NK-92 treated with Interleukin-12 subunit alpha and Interleukin-12 subunit beta, amount 100 ng/mL, for 24 hours (cell line): ENCODE data around the gene ADAMTS7.
"Not testable (repeated sequence)": the region's sequence is repeated elsewhere in the genome, so short reads cannot be mapped to it uniquely, and the experiment has no call there.

ENCODE experiments used
- DNase-seq: peaks from one replicate; lab custom pipeline; 2025; lab: John Stamatoyannopoulos, UW

Gene ADAMTS7

DNA sequence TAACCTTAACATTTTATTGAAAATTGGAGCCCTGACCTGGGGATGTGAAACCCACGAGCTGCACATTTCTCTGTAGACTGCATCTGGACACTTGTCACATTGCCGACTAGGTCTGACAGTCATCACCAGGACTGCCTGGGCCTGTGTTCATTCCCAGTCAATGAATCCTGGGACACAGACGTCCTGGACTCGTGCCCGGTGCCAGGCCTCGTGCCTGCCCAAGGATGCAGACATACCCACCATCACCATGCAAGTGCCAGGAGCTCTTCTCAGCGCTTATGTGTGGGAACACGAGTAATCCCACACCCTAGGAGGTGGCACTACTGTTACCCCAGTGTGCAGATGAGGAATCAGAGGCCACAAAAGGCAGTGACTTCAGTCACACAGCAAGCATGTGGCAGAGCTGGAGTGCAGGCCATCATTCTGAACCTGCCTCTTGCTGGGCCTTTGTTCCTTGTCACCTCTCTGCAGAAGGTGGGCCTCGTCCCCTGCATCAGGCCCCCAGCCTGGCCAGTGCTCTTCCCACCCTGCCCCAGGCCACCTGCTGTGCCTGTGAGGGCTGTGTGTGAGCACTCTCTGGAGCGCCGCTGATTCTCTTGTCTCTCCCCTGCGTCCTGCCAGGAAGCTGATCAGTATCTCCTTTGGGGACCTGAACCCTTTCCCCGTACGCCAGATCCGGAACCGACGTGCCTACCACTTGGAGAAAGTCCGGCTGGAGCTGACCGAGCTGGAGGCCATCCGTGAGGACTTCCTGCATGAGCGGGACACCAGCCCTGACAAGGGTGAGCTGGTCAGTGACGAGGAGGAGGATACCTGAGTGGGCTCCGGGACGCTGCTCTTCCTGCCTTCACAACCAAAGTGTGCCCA, 58.5 kb downstream of the ADAMTS7 start:
- no peak for DNase-seq

DNA sequence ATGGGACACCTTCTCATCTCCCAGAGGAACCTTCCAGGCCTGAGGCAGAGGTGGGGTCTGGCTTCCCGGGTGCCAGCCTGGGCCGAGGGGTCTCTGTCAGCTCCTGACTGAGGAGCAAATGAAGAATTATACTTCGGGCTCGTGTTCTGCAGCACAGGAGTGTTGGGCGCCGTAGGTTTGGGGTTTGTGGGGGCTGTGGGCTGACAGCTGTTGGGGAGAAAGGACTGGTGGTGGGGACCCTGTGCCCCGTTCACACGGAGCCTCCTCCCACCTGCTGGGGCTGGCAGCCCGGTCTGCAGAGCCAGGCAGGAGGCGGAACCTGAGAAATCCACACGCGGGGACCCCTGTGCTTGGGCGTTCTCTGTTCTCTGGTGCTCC, 59.7 kb downstream of the ADAMTS7 start:
- no peak for DNase-seq

DNA sequence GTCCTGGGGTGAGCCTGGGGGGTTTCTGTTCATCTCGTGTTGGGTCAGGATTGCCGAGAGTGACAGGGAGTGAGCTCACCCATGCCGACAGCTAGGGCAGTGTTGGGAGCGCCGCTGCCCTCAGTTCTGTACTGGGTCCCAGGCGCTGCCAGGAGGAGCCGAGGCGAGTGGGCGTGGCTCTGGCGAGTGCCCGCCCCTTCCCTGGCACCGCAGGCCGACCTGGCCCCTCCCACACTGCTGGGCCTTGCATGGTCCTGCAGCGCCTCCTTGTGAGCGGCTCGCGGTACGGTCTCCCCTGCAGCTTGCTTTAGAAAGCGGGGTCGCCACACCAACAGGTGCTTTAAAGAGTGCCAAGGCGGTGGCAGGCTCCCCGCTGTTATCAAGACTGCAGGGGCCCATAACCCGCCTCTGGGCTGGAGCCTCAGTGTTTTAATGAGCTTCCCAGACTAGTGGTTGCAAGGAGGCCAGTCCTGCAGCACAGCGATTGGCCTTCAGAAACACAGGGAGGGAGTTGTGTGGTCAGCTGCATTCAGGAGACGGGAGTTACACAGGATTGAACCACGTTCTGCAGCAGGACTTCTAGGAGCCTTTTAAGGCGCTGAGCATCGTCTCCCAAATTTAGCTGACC, 60.2 kb downstream of the ADAMTS7 start:
- DNase-seq: peak; percentile 71

DNA sequence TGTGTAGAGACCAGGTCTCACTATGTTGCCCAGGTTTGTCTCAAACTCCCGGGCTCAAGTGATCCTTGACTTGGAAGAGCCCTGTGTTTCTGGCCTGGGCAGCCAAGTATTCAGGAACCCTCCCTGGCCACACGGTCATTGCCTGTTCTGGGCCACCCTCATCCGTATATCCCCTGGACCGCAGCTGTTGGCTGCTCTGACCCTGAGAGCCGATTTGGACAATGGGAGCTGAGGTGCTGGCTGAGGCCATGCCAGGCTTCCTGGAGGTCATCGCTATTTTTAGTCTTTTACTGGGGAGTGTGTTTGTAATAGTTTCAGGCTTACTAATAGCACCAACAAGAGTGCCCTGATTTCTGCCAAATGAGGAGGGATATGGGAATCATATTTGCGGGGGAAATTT, 60.7 kb downstream of the ADAMTS7 start:
- no peak for DNase-seq

DNA sequence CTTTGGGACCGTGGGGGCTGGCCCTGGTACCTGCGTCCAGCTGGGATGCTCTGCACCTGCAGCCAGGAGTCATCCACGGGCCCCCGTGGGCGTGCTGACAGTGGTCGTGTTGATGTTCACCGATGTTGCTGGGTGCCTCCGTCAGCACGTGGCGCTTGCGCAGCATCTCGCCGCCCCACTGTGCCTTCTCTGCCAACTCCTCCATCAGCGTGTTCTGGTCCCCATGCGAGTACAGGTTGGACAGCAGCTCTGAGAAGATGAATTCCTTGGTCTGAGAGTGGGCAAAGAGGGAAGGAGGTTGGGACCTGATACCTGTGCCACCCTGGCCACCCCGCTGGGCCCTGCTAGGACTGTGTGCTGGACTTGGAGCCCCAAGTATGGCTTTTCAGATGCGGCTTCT, 61.4 kb downstream of the ADAMTS7 start:
- DNase-seq: no peak

DNA sequence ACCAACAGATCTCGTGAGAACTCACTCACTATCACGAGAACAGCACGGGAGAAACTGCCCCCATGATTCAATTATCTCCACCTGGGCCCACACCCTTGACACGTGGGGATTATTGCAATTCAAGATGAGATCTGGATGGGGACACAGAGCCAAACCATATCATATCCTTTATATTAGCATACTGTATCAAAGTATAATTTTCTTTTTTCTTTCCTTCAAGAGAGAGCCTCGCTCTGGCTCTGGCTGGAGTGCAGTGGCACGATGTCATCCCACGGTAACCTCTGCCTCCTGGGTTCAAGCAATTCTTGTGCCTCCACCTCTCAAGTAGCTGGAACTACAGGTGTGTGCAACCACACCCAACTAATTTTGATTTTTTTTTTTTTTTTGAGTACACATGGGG, 63.4 kb downstream of the ADAMTS7 start:
- not testable (repeated sequence) for DNase-seq

DNA sequence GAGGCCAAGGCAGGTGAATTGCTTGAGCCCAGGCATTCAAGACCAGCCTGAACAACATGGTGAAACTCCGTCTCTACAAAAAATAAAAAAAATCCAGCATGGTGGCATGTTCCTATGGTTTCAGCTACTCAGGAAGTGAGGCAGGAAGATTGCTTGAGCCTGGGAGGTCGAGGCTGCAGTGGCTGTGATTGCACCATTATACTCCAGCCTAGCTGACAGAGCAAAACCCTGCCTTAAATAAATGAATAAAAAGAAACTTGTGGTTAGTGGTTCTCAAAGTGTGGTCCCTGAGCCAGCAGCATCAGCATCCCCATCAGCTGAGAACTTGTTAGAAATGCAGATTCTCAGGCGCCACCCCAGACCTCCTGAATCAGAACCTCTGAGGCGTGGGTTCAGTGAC, 69.6 kb downstream of the ADAMTS7 start:
- not testable (repeated sequence) for DNase-seq

DNA sequence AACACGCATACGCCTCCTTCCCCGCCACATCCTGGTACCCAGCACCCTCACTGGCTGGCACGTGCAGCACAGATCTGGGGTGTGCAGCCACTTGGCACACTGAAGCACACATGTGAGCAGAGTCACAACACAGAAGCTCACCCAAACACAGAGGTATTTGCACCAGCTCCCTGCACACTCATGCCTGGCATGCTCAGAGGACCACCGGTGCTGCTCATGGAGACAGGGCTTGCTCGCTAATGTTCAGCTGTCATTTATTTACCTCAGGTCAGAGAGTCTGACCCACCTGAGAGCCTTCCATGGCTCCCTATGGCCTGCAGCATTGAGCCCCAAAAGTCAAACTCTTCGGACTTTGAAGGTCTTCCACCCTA, 70.4 kb downstream of the ADAMTS7 start:
- DNase-seq: no peak

DNA sequence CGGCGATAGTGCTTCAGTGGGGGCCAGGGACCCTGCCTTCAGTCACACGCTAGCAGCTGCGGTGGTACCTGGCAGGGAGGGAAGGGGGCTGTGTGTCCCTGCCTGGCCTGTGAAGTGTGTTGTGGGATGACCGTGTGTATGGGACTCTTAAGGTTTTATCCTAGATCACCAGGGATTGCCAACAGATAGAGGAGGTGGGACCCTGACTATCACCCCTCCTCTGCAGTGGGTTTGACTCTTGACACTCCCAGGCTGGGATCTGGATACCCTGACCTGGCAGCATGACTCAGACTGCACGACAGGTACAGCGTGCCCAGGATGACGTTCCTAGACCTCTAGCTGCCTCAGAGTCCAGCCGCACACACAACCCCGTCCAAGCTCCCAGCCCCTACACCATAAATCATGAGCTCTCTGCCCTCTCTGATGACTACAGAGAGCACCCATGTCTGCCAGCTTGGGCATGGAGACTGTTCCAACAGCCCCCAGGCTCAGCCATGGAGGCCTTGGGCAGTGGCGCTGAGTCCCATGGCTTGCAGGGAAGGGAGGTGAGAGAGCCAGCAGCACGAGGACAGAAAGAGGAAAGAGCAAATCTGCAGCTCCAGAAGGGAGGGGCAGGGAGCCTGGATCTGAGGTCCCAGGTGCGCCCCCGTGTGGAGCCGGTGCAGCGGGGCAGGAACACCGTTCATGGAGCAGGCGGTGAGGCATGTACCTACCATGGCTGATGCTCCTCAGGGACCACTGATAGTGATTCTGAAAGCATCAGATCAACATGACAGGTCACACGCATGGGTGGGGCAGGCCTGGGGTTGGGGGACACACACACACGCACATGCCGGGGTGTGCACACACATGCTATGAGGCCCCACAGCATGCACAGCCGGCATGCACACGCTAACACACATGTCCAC, 71.0 kb downstream of the ADAMTS7 start:
- DNase-seq: peak; percentile 19

DNA sequence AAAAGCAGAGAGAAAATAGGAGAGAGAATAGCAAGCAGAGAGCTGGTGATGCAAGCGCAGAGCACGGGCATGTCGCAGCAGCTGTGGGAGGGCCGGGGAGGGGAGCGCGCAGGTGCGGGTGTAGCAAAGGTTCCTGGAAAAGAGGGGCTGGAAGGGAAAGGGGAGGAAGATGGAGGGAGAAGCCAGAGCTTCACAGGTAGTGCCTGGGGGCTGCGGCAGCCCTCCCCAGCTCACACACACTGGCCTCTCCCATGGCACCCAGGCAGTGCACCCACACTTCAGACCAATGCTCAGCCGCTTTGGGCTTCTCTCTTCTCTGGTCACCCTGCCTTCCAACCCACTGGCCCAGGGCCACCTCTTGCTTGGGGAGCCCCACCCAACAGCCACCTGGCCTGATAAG, 72.1 kb downstream of the ADAMTS7 start:
- no peak for DNase-seq

DNA sequence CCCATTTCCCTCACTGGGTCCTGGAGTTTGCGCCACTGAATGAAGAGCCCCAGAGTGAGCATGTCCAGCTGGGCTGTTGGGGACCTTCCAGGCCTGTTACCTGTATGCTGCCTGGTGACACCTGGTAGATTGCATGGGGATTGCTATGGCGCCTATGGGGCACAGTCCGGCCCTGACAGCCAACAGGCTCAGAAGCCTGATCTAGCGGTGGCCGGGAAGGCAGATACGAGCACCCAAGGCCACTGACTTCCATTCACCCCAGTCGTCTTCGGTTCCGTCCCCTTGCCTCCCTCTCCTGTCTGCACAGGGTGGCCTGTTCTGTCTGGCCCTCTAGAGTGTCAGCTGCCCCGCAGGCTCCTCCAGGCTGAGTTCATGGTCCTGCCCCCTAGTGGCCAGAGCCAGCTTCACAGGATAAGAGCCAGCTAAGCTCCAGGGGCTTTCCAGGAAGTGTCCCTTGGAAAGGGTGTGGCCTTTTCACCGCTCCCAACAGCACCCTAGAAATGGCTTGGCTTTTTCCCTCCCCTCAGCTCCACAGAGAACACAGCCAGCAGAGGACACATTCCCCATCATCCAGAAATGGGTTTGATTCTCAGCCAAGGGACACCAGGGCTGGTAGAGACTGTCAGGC, 73.2 kb downstream of the ADAMTS7 start:
- not testable (repeated sequence) for DNase-seq

DNA sequence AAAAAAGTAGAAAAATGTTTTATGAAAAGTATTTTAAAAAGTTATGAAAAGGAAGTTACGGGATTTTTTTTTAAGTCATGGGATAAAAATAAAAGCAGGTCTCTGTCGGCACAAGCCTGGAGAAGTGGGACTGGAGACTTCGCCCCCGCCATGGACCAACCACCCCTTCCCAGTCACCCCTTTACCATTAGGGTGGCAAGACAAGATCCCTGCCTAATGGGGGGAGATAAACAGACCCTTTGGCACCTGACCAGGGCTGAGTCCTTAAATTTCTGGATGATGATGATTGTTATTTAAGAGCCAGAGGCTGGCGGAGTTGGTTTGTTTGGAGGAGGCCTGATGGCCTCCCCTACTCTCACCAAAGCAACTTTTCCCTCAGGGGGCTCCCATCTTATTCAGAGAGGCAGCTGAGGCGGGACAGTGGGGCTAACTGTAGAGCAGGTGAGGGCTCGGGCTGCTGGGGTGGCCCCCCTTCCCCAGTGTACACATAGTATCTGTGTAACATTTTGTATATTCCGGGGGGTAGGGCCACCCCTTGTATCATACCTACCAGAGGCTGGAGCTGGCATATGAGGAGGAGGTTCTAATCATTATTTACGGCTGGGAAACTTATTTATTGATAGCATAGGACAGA, 74.0 kb downstream of the ADAMTS7 start:
- no peak for DNase-seq

DNA sequence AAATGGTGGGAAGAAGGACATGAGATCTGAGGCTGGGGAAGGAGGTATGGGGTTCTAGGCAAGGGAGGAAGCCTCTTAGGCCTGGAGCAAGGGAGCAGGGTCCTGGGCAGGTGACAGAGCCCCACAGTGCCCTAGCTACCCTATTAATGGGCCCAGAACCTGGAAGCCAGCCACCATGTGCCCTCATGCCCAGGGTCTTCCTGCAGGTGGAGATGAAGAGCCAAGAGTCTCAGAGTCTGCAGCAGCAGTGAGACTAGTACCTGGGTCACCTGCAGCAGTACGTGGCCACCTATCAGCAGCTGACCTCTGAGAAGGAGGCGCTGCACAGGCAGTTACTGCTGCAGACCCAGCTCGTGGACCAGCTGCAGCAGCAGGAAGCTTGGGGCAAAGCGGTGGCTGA, 75.0 kb downstream of the ADAMTS7 start:
- DNase-seq: not testable (repeated sequence)

DNA sequence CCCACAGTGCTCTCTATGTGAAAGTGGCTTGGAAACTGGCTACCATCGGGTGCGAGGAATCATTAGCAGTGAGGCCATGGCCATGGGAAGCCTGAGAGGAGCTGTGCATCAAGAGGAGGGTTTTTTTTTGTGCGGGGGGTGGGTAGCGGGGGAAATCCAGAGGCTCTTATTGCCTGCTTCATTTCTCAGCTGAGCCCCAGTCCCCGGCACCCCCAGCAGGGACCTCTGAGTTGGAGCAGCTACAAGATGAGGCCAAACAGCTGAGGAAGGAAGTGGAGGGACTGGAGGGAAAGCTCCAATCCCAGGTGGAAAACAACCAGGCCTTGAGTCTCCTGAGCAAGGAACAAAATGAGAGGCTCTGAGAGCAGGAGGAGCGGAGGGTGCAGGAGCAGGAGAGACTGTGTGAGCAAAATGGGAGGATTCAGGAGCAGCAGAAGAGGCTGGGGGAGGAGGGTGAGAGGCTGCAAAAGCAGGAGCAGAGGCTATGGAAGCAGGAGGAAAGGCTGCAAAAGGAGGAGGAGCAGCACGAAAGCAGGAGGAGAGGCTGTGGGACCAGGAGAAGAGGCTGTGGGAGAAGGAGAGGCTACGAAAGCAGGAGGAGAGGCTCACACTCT, 76.7 kb downstream of the ADAMTS7 start:
- DNase-seq: no peak

DNA sequence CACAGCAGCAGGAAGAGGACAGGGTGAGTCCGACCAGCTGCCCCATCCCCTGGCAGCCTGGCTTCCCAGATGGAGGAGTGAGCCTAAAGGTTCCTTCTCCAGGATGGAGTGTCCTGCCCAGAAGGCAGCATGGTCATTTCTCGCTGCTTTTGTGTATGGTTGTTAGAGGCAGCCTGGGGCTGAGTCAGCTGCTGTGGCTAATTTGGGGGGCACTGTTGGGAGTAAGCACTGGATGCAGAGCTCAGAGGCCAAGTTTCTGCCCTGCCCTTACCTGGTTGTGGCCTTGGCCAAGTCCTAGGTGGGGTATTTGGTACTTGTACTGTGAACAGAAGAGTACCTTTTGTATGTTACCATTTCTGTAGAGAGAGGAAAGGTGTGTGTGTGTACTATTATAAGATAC, 78.6 kb downstream of the ADAMTS7 start:
- DNase-seq: no peak

DNA sequence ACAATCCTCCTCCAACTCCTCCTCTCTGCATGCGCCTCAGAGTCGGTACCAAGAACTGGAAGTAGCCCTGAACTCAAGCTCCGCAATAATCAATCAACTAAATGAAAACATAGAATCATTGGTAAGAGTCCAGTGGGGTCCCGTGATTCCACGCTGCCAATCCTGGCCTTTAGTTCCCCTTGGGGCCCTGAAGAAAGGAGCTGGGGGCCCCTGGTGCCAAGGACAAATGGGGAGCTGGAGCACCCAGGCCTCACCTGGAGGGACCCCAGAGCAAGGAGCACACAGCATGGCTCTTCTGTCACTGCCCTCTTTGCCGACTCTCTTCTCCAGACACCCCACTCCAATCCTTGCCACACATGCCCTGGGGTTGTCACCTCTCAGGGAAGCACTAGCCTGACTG, 80.3 kb downstream of the ADAMTS7 start:
- DNase-seq: no peak

DNA sequence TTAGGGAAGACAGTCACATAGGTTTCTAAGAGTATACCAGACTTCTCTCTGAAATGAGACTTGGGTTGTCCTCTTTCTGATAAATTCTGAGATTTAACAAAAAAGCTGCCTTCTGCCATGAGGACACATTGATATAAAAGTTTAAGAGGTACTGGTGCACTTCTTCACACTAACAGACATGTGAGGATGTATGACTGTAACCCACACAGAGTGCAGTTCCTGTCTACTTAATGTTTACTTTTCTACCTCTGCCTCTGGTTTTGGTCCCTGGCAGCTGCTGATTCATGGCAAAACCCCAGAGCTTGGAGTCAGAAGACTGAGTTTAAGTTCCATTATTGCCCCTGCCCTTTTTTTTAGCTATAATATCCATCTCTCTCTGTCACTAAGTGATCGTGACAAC, 82.8 kb downstream of the ADAMTS7 start:
- DNase-seq: not testable (repeated sequence)

DNA sequence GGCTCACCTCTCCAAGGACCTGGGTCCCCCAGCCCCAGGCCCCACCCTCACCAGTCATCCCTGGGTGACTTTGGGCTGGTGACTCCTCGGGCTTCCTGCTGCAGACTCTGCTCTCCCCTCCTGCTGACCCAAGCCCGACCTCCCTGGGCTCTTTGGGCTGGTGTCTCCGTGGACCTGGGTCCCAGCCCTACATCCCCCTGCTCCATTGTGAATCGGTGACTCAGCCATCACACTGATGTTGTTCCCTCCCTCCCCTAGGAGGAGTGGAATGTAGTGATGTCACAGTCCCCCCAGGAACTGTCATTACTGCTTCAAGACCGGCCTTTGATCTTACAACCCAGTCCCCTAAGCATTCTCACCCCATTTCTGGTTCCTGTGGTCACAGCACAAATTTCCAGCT, 83.7 kb downstream of the ADAMTS7 start:
- no peak for DNase-seq

DNA sequence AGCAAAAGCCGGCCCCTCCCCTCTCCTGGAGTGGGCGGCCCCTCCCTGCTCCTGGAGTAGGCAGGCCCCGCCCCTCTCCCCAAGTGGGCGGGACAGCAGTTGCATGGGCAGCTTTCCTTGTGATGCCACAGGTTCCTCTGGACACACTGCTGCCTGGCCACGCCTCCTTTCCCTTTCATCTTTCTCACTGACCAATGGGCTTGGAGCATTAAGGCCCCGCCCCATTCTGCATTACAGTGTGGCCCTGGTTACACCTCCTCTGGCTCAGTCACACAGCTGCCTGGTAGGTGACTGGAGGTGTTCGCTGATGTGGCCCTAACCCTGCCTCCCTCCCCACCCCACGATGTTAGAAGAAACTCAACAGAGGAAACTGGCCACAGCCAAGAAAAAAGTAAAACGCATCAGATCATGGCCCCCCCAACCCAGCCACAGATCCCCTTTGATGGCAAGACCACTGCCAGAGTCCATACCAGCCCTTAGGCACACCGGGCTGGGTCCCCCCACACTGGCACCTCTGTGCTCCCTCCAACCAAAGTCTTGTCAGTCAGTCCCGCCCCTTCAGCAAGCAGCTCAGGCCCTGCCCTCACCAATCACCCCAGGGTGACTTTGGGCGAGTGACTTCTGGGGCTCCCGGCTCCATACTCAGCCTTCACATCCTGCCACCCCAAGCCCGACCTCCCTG, 84.3 kb downstream of the ADAMTS7 start:
- no peak for DNase-seq

DNA sequence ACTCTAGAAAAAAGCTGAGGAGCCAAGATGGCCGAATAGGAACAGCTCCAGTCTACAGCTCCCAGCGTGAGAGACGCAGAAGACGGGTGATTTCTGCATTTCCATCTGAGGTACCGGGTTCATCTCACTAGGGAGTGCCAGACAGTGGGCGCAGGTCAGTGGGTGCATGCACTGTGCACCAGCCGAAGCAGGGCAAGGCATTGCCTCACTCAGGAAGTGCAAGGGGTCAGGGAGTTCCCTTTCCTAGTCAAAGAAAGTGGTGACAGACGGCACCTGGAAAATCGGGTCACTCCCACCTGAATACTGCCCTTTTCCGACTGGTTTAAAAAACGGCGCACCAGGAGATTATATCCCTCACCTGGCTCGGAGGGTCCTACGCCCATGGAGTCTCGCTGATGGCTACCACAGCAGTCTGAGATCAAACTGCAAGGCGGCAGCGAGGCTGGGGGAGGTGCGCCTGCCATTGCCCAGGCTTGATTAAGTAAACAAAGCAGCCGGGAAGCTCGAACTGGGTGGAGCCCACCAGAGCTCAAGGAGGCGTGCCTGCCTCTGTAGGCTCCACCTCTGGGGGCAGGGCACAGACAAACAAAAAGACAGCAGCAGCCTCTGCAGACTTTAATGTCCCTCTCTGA, 91.3 kb downstream of the ADAMTS7 start:
- DNase-seq: not testable (repeated sequence)
